HTR-8/SVneo (cell line): ENCODE measurements around the gene DPF1.

Experiments used
- DNase-seq: peaks from one replicate; pipeline ENCODE4 v3.0.0; 2011; ENCODE audit warnings: low spot score, mixed read lengths; ENCODE audit not compliant: insufficient read length
- FAIRE-seq: peaks from 2 replicates; lab custom pipeline; 2011; peaks lifted over from hg19 to GRCh38; lab: Jason Lieb, UNC

DPF1 gene

GRCh38 chr19:38202504-38202903 is 21.5 kb downstream of the DPF1 start:
- FAIRE-seq (no peak), DNase-seq (no peak)

GRCh38 chr19:38201731-38202130 is 22.3 kb downstream of the DPF1 start:
- no peak for DNase-seq
- FAIRE-seq = no peak

GRCh38 chr19:38199340-38199739 is 24.7 kb downstream of the DPF1 start:
- no peak for DNase-seq
- FAIRE-seq = no peak

- no peak for FAIRE-seq
- DNase-seq = no peak
Observed at GRCh38 chr19:38197937-38198704, 25.9 kb downstream of the DPF1 start.

GRCh38 chr19:38196948-38197656 is 26.9 kb downstream of the DPF1 start:
- DNase-seq (no peak), FAIRE-seq (no peak)

- DNase-seq (no peak), FAIRE-seq (no peak)
Observed at GRCh38 chr19:38196245-38196837, 27.7 kb downstream of the DPF1 start.

GRCh38 chr19:38195237-38195636 is 28.8 kb downstream of the DPF1 start:
- no peak for DNase-seq
- no peak for FAIRE-seq

- FAIRE-seq (no peak), DNase-seq (no peak)
Observed at GRCh38 chr19:38194061-38194701, 29.8 kb downstream of the DPF1 start.

GRCh38 chr19:38193445-38193844 is 30.6 kb downstream of the DPF1 start:
- no peak for FAIRE-seq
- no peak for DNase-seq

GRCh38 chr19:38191747-38192146 is 32.3 kb downstream of the DPF1 start:
- no peak for FAIRE-seq
- DNase-seq = no peak

- no peak for FAIRE-seq
- DNase-seq = no peak
Observed at GRCh38 chr19:38190793-38191192, 33.2 kb downstream of the DPF1 start.

GRCh38 chr19:38190061-38190460 is 34.0 kb downstream of the DPF1 start:
- FAIRE-seq = no peak

GRCh38 chr19:38185562-38185961 is 38.5 kb downstream of the DPF1 start:
- DNase-seq (no peak), FAIRE-seq (peak; percentile 38)

More at GRCh38 chr19:38190061-38190460, 34.0 kb downstream of the DPF1 start:
- no peak for DNase-seq

- FAIRE-seq (no peak), DNase-seq (no peak)
Observed at GRCh38 chr19:38184815-38185214, 39.2 kb downstream of the DPF1 start.

GRCh38 chr19:38183251-38183897 is 40.6 kb downstream of the DPF1 start:
- no peak for FAIRE-seq

GRCh38 chr19:38182536-38183210 is 41.3 kb downstream of the DPF1 start:
- DNase-seq (no peak), FAIRE-seq (no peak)

More at GRCh38 chr19:38183251-38183897, 40.6 kb downstream of the DPF1 start:
- no peak for DNase-seq

GRCh38 chr19:38180071-38180470 is 44.0 kb downstream of the DPF1 start:
- FAIRE-seq = no peak

GRCh38 chr19:38175422-38175821 is 48.6 kb downstream of the DPF1 start:
- FAIRE-seq (no peak), DNase-seq (no peak)

More at GRCh38 chr19:38180071-38180470, 44.0 kb downstream of the DPF1 start:
- no peak for DNase-seq

GRCh38 chr19:38173291-38174041 is 50.6 kb downstream of the DPF1 start:
- no peak for DNase-seq
- no peak for FAIRE-seq
